IMR-90 (cell line): ENCODE data around the gene PDX1.

Experiments
- BHLHE40 ChIP-seq: fragments of 150-350 bp; IDR thresholded peaks from 2 replicates; pipeline ENCODE4 v1.6.1; 2016; ENCODE audit warnings: mild to moderate bottlenecking, low read depth, low read length
- CEBPB ChIP-seq: IDR thresholded peaks from 2 replicates; pipeline ENCODE4 v1.6.1; 2012; ENCODE audit warnings: low read depth, low read length, improper control_type of control experiment
- CHD1 ChIP-seq: IDR thresholded peaks from 2 replicates; pipeline ENCODE4 v1.6.1; 2012; ENCODE audit warnings: low read depth, low read length, improper control_type of control experiment
- FOS ChIP-seq: fragments of 150-350 bp; IDR thresholded peaks from 2 replicates; pipeline ENCODE4 v1.6.1; 2016; ENCODE audit warnings: low read depth, low read length
- MAFK ChIP-seq: IDR thresholded peaks from 2 replicates; pipeline ENCODE4 v1.6.1; 2012; ENCODE audit warnings: low read depth, low read length, improper control_type of control experiment
- POLR2A ChIP-seq: IDR thresholded peaks from 2 replicates; pipeline ENCODE4 v1.6.1; 2012; ENCODE audit warnings: mild to moderate bottlenecking, low read depth, low read length
- RAD21 ChIP-seq: IDR thresholded peaks from 2 replicates; pipeline ENCODE4 v1.6.1; 2012; ENCODE audit warnings: low read length, improper control_type of control experiment
- RCOR1 ChIP-seq: IDR thresholded peaks from 2 replicates; pipeline ENCODE4 v1.6.1; 2012; ENCODE audit warnings: mild to moderate bottlenecking, low read length, improper control_type of control experiment; ENCODE audit not compliant: insufficient replicate concordance
- TF ChIP-seq, protein P1 (sequence below): conservative IDR thresholded peaks from 2 replicates; pipeline ENCODE4 v1.5.1; 2012; ENCODE audit warnings: mild to moderate bottlenecking, low read depth, low read length, improper control_type of control experiment

- TF ChIP-seq, protein P1, sequence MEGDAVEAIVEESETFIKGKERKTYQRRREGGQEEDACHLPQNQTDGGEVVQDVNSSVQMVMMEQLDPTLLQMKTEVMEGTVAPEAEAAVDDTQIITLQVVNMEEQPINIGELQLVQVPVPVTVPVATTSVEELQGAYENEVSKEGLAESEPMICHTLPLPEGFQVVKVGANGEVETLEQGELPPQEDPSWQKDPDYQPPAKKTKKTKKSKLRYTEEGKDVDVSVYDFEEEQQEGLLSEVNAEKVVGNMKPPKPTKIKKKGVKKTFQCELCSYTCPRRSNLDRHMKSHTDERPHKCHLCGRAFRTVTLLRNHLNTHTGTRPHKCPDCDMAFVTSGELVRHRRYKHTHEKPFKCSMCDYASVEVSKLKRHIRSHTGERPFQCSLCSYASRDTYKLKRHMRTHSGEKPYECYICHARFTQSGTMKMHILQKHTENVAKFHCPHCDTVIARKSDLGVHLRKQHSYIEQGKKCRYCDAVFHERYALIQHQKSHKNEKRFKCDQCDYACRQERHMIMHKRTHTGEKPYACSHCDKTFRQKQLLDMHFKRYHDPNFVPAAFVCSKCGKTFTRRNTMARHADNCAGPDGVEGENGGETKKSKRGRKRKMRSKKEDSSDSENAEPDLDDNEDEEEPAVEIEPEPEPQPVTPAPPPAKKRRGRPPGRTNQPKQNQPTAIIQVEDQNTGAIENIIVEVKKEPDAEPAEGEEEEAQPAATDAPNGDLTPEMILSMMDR = peak; percentile 25; the same call in 1 of the 2 replicates
- TF ChIP-seq CHD1 (no peak), POLR2A (no peak), RAD21 (no peak), BHLHE40 (no peak), FOS (no peak), CEBPB (no peak), RCOR1 (no peak), MAFK (no peak)
These were observed 40.8 kb downstream of the PDX1 start for GRCh38 chr13:27960362-27961226.
